HL-60 (cell line): Measurements from ENCODE around the gene CPXM1.
"Not testable (repeated sequence)": the region's sequence is repeated elsewhere in the genome, so short reads cannot be mapped to it uniquely, and the experiment has no call there.

Experiments used
- POLR2AphosphoS5 ChIP-seq: IDR thresholded peaks from 2 replicates; pipeline ENCODE4 v1.6.1; 2012; ENCODE audit warnings: low read depth
- SPI1 ChIP-seq: IDR thresholded peaks from 2 replicates; pipeline ENCODE4 v1.6.1; 2012; ENCODE audit warnings: low read depth, mild to moderate bottlenecking, borderline replicate concordance
- TF ChIP-seq, protein P1 (sequence below): IDR thresholded peaks from one replicate; pipeline ENCODE4 v1.5.1; 2011; ENCODE audit warnings: low read length, control low read depth, inconsistent platforms; ENCODE audit not compliant: insufficient read depth
- TF ChIP-seq, protein P2 (sequence below): IDR thresholded peaks from 2 replicates; pipeline ENCODE4 v1.6.1; 2012; ENCODE audit warnings: low read depth; ENCODE audit not compliant: insufficient replicate concordance

DNA sequence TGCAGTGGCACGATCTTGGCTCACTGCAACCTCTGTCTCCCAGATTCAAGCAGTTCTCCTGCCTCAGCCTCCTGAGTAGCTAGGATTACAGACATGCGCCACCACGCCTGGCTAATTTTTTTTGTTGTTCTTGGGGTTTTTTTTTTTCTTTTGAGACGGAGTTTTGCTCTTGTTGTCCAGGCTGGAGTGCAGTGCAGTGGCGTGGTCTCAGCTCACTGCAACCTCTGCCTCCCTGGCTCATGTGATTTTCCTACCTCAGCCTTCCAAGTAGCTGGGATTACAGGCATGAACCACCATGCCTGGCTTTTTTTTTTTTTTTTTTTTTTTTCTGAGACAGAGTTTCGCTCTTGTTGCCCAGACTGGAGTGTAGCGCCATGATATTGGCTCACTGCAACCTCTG, 30.8 kb upstream of the CPXM1 start:
- TF ChIP-seq POLR2AphosphoS5, SPI1: not testable (repeated sequence)
- TF ChIP-seq, protein P1, sequence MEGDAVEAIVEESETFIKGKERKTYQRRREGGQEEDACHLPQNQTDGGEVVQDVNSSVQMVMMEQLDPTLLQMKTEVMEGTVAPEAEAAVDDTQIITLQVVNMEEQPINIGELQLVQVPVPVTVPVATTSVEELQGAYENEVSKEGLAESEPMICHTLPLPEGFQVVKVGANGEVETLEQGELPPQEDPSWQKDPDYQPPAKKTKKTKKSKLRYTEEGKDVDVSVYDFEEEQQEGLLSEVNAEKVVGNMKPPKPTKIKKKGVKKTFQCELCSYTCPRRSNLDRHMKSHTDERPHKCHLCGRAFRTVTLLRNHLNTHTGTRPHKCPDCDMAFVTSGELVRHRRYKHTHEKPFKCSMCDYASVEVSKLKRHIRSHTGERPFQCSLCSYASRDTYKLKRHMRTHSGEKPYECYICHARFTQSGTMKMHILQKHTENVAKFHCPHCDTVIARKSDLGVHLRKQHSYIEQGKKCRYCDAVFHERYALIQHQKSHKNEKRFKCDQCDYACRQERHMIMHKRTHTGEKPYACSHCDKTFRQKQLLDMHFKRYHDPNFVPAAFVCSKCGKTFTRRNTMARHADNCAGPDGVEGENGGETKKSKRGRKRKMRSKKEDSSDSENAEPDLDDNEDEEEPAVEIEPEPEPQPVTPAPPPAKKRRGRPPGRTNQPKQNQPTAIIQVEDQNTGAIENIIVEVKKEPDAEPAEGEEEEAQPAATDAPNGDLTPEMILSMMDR, result not testable (repeated sequence)
- TF ChIP-seq, protein P2, sequence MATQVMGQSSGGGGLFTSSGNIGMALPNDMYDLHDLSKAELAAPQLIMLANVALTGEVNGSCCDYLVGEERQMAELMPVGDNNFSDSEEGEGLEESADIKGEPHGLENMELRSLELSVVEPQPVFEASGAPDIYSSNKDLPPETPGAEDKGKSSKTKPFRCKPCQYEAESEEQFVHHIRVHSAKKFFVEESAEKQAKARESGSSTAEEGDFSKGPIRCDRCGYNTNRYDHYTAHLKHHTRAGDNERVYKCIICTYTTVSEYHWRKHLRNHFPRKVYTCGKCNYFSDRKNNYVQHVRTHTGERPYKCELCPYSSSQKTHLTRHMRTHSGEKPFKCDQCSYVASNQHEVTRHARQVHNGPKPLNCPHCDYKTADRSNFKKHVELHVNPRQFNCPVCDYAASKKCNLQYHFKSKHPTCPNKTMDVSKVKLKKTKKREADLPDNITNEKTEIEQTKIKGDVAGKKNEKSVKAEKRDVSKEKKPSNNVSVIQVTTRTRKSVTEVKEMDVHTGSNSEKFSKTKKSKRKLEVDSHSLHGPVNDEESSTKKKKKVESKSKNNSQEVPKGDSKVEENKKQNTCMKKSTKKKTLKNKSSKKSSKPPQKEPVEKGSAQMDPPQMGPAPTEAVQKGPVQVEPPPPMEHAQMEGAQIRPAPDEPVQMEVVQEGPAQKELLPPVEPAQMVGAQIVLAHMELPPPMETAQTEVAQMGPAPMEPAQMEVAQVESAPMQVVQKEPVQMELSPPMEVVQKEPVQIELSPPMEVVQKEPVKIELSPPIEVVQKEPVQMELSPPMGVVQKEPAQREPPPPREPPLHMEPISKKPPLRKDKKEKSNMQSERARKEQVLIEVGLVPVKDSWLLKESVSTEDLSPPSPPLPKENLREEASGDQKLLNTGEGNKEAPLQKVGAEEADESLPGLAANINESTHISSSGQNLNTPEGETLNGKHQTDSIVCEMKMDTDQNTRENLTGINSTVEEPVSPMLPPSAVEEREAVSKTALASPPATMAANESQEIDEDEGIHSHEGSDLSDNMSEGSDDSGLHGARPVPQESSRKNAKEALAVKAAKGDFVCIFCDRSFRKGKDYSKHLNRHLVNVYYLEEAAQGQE, result not testable (repeated sequence)
